ENCODE measurements around the gene UBE2O.

DNA sequence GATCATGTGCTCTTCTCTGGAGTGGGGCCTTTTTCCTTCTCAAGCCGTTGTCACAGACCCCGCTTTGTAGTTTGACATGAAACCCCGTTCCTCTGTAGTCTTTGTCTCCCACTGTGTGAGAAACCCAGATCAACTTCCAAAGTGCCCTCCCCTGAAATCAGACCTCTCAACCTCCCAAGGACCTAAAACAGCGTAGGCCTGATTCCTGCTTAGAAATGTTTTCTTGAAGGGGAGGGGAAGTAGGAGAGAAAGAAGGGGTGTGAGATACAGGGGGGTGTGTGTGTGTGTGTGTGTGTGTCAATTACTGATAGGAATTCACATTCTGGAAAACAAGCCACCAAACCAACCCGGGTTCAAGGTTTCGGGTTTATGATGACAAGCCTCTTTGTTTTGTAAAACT, 1.4 kb downstream of the UBE2O start:
- TF ChIP-seq, protein P1, sequence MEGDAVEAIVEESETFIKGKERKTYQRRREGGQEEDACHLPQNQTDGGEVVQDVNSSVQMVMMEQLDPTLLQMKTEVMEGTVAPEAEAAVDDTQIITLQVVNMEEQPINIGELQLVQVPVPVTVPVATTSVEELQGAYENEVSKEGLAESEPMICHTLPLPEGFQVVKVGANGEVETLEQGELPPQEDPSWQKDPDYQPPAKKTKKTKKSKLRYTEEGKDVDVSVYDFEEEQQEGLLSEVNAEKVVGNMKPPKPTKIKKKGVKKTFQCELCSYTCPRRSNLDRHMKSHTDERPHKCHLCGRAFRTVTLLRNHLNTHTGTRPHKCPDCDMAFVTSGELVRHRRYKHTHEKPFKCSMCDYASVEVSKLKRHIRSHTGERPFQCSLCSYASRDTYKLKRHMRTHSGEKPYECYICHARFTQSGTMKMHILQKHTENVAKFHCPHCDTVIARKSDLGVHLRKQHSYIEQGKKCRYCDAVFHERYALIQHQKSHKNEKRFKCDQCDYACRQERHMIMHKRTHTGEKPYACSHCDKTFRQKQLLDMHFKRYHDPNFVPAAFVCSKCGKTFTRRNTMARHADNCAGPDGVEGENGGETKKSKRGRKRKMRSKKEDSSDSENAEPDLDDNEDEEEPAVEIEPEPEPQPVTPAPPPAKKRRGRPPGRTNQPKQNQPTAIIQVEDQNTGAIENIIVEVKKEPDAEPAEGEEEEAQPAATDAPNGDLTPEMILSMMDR (tag by site-specific recombination; IDR thresholded peaks at IDR 0.05), result no peak
- TF ChIP-seq HOXA7 (CRISPR knock-in tag; IDR thresholded peaks at IDR 0.05; ENCODE audit: borderline replicate concordance), result no peak
- TF ChIP-seq ZNF184 (tag by site-specific recombination; IDR thresholded peaks at IDR 0.05), result no peak
- TF ChIP-seq ZNF2 (tag by site-specific recombination; IDR thresholded peaks at IDR 0.05), result no peak
- no peak for TF ChIP-seq KLF1 (tag by site-specific recombination; IDR thresholded peaks at IDR 0.05)
- no peak for TF ChIP-seq ZNF558 (tag by site-specific recombination; IDR thresholded peaks at IDR 0.05)
- TF ChIP-seq ZNF114 (tag by site-specific recombination; IDR thresholded peaks at IDR 0.05), result no peak
- no peak for TF ChIP-seq ZFP37 (tag by site-specific recombination; IDR thresholded peaks at IDR 0.05)
- TF ChIP-seq ZNF10 (tag by site-specific recombination; IDR thresholded peaks at IDR 0.05), result no peak
- no peak for TF ChIP-seq ZNF169 (tag by site-specific recombination; IDR thresholded peaks at IDR 0.05)
- TF ChIP-seq KLF10 (tag by site-specific recombination; IDR thresholded peaks at IDR 0.05), result no peak
- no peak for TF ChIP-seq ZEB2 (tag by site-specific recombination; IDR thresholded peaks at IDR 0.05)
- TF ChIP-seq, protein P2, sequence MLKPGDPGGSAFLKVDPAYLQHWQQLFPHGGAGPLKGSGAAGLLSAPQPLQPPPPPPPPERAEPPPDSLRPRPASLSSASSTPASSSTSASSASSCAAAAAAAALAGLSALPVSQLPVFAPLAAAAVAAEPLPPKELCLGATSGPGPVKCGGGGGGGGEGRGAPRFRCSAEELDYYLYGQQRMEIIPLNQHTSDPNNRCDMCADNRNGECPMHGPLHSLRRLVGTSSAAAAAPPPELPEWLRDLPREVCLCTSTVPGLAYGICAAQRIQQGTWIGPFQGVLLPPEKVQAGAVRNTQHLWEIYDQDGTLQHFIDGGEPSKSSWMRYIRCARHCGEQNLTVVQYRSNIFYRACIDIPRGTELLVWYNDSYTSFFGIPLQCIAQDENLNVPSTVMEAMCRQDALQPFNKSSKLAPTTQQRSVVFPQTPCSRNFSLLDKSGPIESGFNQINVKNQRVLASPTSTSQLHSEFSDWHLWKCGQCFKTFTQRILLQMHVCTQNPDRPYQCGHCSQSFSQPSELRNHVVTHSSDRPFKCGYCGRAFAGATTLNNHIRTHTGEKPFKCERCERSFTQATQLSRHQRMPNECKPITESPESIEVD (tag by site-specific recombination; IDR thresholded peaks at IDR 0.05), result no peak
- TF ChIP-seq ZNF416 (tag by site-specific recombination; IDR thresholded peaks at IDR 0.05), result no peak
